HepG2 (cell line): Measurements from ENCODE around the gene SV2B. TPM values are rescaled to one million over a fixed set of nuclear protein-coding genes. Genes with fewer than 3 reads are reported as not detected.

ENCODE experiments used
- ATAC-seq: fragments of 200-7000 bp; cut with Tn5 transposase; 3 replicates; pipeline ENCODE4 v1.9.1; 2020; ENCODE audit warnings: mild to moderate bottlenecking, moderate library complexity
- BruUV-seq: library from RNA; stranded (reverse); fragments of 400-500 nt; replicated peaks from 2 replicates; lab custom pipeline; 2021; lab: Mats Ljungman, UMichigan
- CTCF ChIA-PET: fragments of 300-600 bp; formaldehyde crosslinking; extraction: SDS; loops from one replicate; lab custom pipeline; 2021; ENCODE audit warnings: low total read pairs, inconsistent platforms, low intra/inter-chr PET ratio; lab: Yijun Ruan, JAX
- POLR2A ChIA-PET: fragments of 350-600 bp; sonication (Branson Sonifier 250); formaldehyde crosslinking; loops from one replicate; lab custom pipeline; 2020; ENCODE audit warnings: antibody characterized with exemption, inconsistent platforms; lab: Yijun Ruan, JAX
- DNase-seq: peaks from one replicate; pipeline ENCODE4 v3.0.0-alpha.2; 2015; ENCODE audit warnings: low spot score
- FAIRE-seq: peaks from 3 replicates; lab custom pipeline; 2011; peaks lifted over from hg19 to GRCh38; lab: Jason Lieb, UNC
- H2AFZ ChIP-seq: one replicate; pipeline ENCODE4 v1.6.1; 2011; ENCODE audit warnings: low read length, inconsistent platforms
- H3K27ac ChIP-seq: fragments of 300-600 bp; 3 replicates; pipeline ENCODE4 v1.8.0; 2011; ENCODE audit warnings: mixed run types, mild to moderate bottlenecking, mixed read lengths, low read length, inconsistent platforms; ENCODE audit not compliant: insufficient read depth; ENCODE audit errors: extremely low read length
- H3K27me3 ChIP-seq, 2 experiments: fragments of 200-600 bp in 1 of 2; 2 replicates in 1 of 2; 3 replicates in 1 of 2; pipeline versions ENCODE4 v1.6.0 to v1.8.0; 2011; ENCODE audit warnings: low read length in 2 of 2, mild to moderate bottlenecking in 2 of 2, moderate library complexity in 2 of 2, inconsistent platforms in 1 of 2; ENCODE audit not compliant: insufficient read depth in 2 of 2, control insufficient read depth in 1 of 2
- H3K36me3 ChIP-seq, 2 experiments: fragments of 200-600 bp in 1 of 2; replicated peaks in 1 of 2; 2 replicates in 1 of 2; 3 replicates in 1 of 2; pipeline versions ENCODE4 v1.5.1 to v1.8.0; 2011; ENCODE audit warnings: low read length in 2 of 2, inconsistent platforms in 1 of 2; ENCODE audit not compliant: insufficient read depth in 2 of 2, control insufficient read depth in 1 of 2
- H3K4me1 ChIP-seq: 2 replicates; pipeline ENCODE4 v1.5.1; 2012; ENCODE audit warnings: low read length, inconsistent platforms; ENCODE audit not compliant: insufficient read depth
- H3K4me2 ChIP-seq: 2 replicates; pipeline ENCODE4 v1.6.0; 2011; ENCODE audit warnings: low read depth, low read length, inconsistent platforms
- H3K4me3 ChIP-seq, 3 experiments: fragments of 200-600 bp in 1 of 3; sonication (generic), shearing (Covaris generic) in 1 of 3; replicated peaks in 1 of 3; 2 replicates each; pipeline ENCODE4 v1.5.1; 2011 to 2016; ENCODE audit warnings: low read length in 3 of 3, inconsistent platforms in 2 of 3, low read depth in 2 of 3, mild to moderate bottlenecking in 2 of 3, control low read depth in 1 of 3, mixed read lengths in 1 of 3; ENCODE audit not compliant: insufficient read depth in 1 of 3
- H3K79me2 ChIP-seq: one replicate; pipeline ENCODE4 v1.6.1; 2011; ENCODE audit warnings: low read length, inconsistent platforms; ENCODE audit not compliant: insufficient read depth
- H3K9ac ChIP-seq: 2 replicates; pipeline ENCODE4 v1.6.0; 2011; ENCODE audit warnings: mild to moderate bottlenecking, low read depth, low read length, inconsistent platforms; ENCODE audit not compliant: insufficient read depth
- H3K9me3 ChIP-seq: 2 replicates; pipeline ENCODE4 v1.5.1; 2012; ENCODE audit warnings: mild to moderate bottlenecking, low read length
- H4K20me1 ChIP-seq: 2 replicates; pipeline ENCODE4 v1.6.0; 2011; ENCODE audit warnings: inconsistent platforms, mild to moderate bottlenecking, low read length, moderate library complexity; ENCODE audit not compliant: insufficient read depth
- CTCF ChIP-seq: sonication (generic); formaldehyde crosslinking; IDR thresholded peaks from 2 replicates; pipeline ENCODE4 v1.5.0; 2020; ENCODE audit warnings: mild to moderate bottlenecking, missing genetic modification reagents, moderate library complexity
- RAD21 ChIP-seq: fragments of 450-650 bp; formaldehyde crosslinking; IDR thresholded peaks from 2 replicates; pipeline ENCODE4 v1.5.0; 2020; ENCODE audit warnings: mild to moderate bottlenecking
- SMC3 ChIP-seq: IDR thresholded peaks from 2 replicates; pipeline ENCODE4 v1.6.1; 2011; ENCODE audit warnings: low read length, improper control_type of control experiment
- STAG1 ChIP-seq: sonication (generic); formaldehyde crosslinking; IDR thresholded peaks from 2 replicates; pipeline ENCODE4 v1.4.0; 2020; ENCODE audit warnings: missing genetic modification reagents
- TFAP4 ChIP-seq: sonication (generic); IDR thresholded peaks from 2 replicates; pipeline ENCODE4 v1.6.1; 2016; ENCODE audit warnings: low read depth, borderline replicate concordance
- ZNF30 ChIP-seq: sonication (generic); formaldehyde crosslinking; IDR thresholded peaks from 2 replicates; pipeline ENCODE4 v1.5.0; 2020; ENCODE audit warnings: mild to moderate bottlenecking, missing genetic modification reagents
- WGBS: methylation state at CpG from one replicate; pipeline ENCODE4 v1.1.6; 2017; ENCODE audit warnings: low lambda C conversion rate; 5-methylcytosine and 5-hydroxymethylcytosine counted together
- in situ Hi-C: cut with HindIII; loops from 2 replicates; pipeline ENCODE4 v1.10.0; 2017; ENCODE audit warnings: low pct_unique_long_range_greater_than_20kb; ENCODE audit not compliant: extremely low pct_ligation_motif_present
- intact Hi-C: fragments of 100-400 bp; cut with micrococcal nuclease; formaldehyde crosslinking; loops from one replicate; pipeline ENCODE4 v1.10.0; 2022; ENCODE audit not compliant: unreplicated experiment
- polyA plus RNA-seq, 8 experiments: library from polyadenylated mRNA; depleted of rRNA in 3 of 8; stranded (reverse) in 7 of 8; unstranded in 1 of 8; fragments of >200 nt; fragmentation: Illumina TruSeq in 4 of 8; extraction: Trizol in 4 of 8; gene quantifications; 2 replicates each; pipeline versions ENCODE4 v1.2.1 to v1.2.3, GENCODE V29; 2011 to 2016; ENCODE audit warnings: low read depth in 4 of 8, missing spikeins in 1 of 8, mixed read lengths in 1 of 8; ENCODE audit not compliant: insufficient read depth in 1 of 8
- total RNA-seq, 5 experiments: library from RNA; depleted of rRNA; stranded (reverse); fragments of >200 nt; fragmentation: Illumina TruSeq; extraction: Trizol; gene quantifications; 2 replicates each; pipeline ENCODE4 v1.2.3, GENCODE V29; 2016; ENCODE audit warnings: low read depth in 1 of 5

SV2B gene
- total and polyA plus RNA-seq, 2 of the 13 experiments (the other 11 are each of a cell fraction or from before 2014, with no cell fraction given) = not detected

- Histone ChIP-seq H3K27ac (no peak overlapping the region), H3K9ac (no peak overlapping the region), H4K20me1 (no peaks in the 10 kb centered on the region), H3K9me3 (no peaks in the 10 kb centered on the region), H3K4me2 (no peak overlapping the region), H3K4me3 (no peak overlapping the region), H2AFZ (no peak overlapping the region), H3K4me1 (peaks cover 12% of the 10 kb centered on the region), H3K79me2 (no peaks in the 10 kb centered on the region), H3K27me3 (no peaks in the 10 kb centered on the region), H3K36me3 (no peaks in the 10 kb centered on the region)
- WGBS = 51% methylated on average over 7 of the region's 7 CpGs
- ATAC-seq (peak; percentile 64), FAIRE-seq (peak; percentile 66), DNase-seq (peak; percentile 25)
- peak; percentile 38; the same call in 1 of the 2 replicates for TF ChIP-seq RAD21 (CRISPR knock-in tag)
- no peak for TF ChIP-seq TFAP4
- peak; percentile 72 for TF ChIP-seq STAG1 (CRISPR knock-in tag)
- peak; percentile 69 for TF ChIP-seq SMC3
- no peak for TF ChIP-seq ZNF30
- peak; percentile 71 for TF ChIP-seq CTCF (CRISPR knock-in tag)
- ChIA-PET CTCF (interaction anchor here (2.8 kb wide), 1 partner anchor 169 kb away, joined by 22 read pairs; no protein-coding TSS in a partner anchor), POLR2A (no interaction called here)
- intact Hi-C loops (loop anchor here (1.0 kb wide), 1 partner anchor 169 kb away; no protein-coding TSS in a partner anchor), in situ Hi-C loops (loop anchor here (5.0 kb wide), 1 partner anchor 168 kb away; no protein-coding TSS in a partner anchor)
- BruUV-seq = no TSS peak
Observed at GRCh38 chr15:91224755-91225380, 124.8 kb downstream of the SV2B start.
